Stimulated activated CD8-positive, alpha-beta memory T cell treated with anti-CD3 and anti-CD28 coated beads, Interleukin-4, amount 100 ng/mL, for 1 hour (primary cell): ENCODE data around the gene FYN.

Source experiments
- DNase-seq, 2 donors: peaks; one replicate each; pipeline ENCODE4 v3.0.0-alpha.2; 2020; ENCODE audit warnings: low read depth in 2 of 2, low spot score in 1 of 2

Gene FYN

DNA sequence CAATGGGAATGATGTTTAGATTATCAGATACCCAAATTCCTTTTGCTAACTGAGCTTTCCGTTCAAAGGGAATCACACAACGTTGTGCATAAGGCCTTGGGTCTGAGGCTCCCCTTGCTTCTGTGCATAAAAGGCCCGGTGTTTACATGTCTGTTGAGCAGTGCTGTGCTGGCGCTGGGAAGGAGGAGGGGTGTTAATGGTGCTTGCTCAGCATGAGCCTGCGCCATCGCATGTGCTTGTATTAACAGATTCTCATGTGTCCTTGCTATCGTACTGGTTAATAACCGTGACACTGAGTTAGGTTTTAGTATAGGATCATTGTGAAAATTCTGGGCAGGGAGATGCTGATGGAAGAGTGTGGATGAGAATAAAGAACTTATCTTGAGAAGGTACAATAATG is 205.3 kb downstream of the FYN start:
- DNase-seq, result no peak

DNA sequence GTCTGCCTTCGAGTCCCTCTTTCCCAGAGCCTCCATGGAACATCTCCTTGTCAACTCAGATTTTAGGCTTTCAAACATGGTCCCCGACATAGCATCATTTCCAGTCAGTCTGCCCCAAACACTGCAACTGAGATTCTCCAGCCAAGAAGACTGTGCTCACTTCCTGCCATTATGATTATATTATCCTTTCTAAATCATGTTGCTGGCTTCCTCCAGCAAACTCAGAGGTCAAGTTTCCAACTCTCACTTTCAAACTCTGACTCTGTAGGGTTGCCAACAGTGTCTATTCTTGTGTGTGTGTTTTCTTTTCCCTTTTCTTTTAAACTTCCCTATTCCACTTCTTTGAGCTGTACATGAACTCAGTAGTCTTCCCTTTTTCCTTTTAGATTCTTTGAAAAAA is 206.4 kb downstream of the FYN start:
- no peak for DNase-seq

DNA sequence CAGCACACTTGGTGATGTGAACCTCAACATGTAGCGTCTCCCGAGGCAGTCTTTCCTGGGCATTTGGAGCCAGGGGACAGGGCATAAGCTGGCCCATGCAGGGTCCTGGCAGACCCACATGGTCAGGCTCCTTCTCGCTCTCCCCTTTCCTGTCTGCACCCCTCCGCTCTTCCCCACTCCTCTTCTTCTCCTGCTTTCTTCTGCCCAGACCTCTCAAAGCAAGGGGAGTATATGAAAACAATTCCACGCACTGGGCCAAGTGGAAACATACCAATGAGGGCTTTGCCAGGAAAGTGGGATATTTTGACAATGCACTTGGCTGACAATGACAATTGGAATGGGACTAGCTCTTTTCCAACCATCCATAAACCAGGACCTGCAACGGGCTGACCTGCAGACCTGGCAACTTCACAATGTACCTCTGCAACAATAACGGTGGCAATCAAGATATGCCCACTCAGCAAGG is 208.7 kb downstream of the FYN start:
- no peak for DNase-seq

DNA sequence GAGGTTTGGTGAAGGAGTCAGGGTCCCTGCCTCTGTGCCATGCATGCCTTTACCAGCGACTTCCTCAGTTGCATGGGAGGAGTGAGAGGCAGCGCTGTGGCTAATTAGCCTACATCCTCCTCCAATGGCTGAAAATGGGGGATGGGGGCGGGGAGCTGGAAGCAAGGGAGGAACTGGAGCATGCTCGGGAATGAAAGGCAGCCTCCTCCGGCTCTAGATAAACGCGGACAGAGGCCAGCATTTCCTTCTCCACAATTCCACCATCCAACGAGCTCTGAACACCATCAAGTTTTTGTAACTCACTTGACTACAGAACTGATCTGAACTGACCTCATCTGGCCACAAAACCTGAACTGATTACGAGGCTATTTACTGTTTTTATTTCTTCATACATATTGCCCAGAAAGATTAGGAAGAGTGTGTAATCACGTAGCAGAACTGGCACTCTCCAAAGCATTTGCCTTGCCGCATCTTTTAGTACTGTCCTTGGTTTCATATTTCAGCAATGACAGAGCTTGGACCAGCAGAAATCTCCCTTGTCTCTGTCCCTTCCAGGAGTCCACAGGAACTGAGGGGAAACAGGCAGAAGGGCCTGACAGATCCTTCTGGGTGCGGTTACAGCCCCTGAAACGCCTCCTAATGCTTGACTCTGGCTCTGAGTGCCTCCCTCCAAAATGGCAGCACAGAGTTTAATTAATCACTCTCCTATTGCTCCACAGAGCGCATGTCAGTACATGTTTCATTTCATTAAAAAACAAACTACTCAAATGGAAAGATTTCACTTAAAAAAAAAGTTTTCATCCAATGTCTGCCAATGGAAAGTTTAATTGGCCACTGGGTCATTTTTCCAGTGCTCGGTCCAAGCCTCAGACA is 209.3 kb downstream of the FYN start:
- no peak for DNase-seq

DNA sequence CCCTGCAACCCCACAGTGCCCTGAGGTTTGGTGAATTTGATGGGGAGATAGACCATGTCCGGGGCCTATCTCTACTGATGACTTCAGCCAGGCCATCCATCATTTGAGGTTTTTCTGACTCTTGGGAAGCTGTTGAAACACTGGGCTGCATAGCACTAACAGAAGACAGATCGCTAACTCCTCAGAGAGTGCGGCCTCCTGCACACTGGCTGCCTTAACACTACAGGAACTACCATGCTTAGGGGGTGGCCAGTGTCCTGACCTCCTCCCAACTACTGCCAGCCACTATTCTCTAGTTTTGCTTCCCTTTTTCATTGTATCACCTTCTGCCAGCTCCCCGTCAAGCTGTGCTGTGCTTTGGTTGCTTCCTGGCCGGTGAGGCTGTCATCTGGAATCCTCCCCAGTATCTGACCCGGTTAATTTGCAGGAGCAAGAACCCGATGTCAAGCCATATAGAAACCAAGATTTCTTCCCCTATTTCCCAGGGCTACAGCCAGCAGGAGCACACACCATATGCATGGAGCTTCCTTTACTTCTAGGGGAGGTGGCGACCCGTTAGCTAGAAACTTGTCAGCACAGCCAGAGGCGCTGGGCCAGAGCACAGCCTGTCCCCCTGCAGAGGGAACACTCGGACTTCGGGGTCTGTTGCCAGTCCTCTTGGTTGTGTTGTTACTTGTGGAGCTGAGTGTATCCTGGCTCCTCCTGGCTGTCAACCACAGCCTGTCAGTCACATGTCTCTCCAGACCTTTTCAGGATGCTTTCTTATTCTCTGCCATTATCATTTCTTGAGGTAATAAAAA is 210.3 kb downstream of the FYN start:
- DNase-seq, result no peak

DNA sequence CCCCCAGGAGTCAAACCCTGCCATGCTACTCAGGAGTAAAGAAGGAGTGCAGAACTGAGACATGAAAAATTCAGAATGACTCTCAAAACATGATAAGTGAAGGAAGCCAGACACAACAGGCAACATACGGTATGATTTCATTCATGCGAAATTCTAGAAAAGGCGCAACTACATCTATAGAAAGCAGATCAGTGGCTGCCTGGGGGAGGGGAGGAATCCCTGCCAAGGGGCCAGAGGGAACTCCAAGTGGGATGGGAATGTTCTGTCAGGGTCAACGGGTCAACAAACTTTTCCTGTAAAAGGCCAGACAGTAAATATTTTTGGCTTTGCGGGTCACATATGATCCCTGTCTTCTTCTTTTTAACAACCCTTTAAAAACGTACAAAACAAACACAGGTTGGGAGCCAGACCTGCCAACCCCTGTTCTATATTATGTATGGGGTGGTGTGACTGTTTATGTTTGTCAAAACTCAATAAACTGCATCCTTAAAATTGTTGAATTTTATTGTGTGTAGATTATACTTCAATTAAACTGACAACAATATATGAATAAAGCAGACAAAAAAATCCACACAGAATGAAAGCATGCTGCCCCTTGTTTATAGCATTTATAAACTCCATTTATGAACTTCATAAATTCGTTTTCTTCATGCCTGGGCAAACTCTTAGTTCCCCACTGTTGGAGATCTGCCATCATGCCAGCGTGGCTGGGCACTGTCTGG is 211.0 kb downstream of the FYN start:
- DNase-seq, result no peak

DNA sequence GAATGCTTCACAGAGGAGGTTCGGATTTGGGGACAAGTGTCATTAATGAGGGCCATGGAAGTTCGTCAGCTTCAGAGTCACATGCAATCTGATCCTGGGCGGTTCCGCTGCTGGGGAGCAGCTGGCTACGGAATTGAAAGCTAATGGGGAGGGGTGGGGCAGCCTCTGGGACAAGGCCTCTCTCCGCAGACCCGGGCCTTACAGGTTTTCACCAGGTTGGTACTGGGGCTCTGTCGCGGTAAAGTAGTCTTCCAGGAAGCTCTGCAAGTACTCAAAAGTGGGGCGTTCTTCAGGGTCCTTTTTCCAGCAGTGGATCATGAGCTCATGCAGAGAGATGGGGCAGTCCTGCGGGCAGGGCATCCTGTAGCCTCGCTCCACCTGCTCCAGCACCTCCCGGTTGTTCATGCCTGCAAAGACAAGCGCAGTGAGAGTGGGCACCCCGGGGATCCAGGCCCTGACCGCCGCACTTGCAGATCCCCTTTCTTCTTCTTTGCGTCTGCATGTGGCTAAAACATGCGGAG is 211.7 kb downstream of the FYN start:
- no peak for DNase-seq

DNA sequence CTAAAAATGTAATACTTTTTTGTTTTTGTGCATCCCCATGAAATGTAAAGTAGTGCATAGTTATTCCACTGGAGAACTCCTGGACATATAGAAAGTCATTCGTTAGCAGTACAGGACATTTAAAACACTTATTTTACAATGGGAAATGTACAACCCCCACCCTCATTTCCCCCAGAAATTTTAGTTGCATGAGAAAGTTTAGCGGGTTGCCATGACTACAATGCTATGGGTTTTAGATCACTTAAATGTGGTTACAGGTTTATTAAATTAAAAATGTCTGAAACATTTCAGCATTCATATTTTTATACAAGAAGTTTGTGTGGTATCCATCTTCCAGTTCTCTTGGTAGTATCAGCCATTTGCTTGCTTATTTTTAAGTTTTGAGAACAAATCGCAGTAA is 212.7 kb downstream of the FYN start:
- DNase-seq, result no peak

DNA sequence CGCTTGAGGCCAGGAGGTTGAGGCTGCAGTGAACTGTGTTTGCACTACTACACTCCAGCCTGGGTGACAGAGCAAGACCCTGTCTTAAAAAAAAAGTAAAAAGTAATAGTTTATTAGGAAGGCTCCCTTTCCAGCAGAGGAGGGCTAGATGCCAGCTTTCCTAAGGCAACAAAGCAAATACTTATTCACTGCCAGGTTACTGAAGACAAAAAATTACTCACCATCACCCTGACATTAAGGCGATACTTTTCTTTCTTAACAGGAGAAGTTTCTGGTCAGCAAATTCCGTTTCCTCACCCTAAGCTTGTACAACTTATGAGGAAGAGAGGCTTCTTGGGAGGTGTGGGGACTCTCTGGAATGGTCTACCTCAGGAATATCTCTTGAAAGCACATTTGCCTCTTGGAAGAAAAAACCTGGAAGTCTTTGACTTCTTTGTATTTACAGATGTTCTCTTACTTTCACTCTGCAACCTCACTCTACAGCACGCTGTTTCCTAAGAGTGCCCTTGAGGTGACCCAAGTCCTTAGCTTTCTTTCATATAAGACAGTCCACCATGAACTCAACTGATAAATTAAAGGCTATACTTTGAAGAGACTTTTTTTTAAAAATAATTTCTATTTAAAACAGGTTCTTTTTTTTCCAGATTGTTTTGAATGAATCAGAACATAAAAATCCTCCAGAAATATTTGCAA is 214.6 kb downstream of the FYN start:
- no peak for DNase-seq

DNA sequence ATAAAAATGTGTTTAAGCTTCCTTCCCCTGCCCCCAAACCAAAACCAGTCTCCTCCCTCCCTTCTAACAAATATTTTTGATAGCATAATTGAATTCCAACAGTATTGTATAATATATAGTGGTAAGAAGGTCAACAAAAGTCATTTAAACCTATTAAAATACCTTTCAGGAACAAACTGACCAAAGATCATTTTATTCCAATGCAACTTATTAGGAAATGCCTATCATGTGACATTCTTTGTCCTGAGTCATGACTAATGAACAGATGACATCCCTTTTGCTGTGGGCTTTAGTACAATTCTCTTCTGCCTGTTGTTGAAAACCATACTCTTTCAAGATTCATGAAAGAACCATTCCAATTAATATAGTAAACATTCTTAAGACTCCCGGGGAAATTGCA is 216.1 kb downstream of the FYN start:
- DNase-seq, result no peak

DNA sequence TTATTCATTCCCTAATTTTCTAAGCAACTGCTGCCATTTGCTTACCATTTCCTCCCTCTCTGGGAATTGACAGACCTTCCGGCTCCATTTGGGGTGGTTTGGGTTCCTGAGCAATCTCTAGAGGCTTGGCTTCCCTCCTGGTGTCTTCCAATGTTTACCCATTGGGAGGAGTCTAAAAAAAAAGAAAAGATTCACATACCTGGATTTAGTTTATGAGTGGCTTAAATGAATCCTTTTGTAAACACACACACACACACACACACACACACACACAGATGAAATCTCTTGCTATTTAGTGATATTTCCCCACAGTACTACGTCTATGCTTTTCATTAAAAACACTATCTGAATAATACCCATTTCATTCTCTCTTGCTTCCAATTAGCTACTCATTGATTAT is 219.3 kb downstream of the FYN start:
- no peak for DNase-seq

DNA sequence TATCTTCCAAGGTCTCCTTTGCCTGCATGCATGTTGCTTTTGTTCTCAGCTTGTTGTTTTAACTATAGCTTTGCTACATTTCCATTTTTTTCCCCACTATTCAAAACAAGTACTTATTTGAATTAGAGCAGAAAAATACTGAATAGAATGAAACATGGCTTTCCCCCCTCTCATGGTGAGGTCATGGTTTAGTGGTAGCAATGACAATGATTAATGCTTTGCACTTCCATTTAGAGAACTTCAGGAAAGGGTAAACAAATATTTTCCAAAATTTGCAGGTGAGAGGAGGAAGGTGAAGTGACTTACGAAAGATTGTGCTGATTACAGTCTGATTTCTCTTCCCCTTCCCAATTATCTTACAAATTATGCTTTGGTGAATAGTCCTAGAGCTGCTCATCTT is 219.8 kb downstream of the FYN start:
- DNase-seq, result no peak

DNA sequence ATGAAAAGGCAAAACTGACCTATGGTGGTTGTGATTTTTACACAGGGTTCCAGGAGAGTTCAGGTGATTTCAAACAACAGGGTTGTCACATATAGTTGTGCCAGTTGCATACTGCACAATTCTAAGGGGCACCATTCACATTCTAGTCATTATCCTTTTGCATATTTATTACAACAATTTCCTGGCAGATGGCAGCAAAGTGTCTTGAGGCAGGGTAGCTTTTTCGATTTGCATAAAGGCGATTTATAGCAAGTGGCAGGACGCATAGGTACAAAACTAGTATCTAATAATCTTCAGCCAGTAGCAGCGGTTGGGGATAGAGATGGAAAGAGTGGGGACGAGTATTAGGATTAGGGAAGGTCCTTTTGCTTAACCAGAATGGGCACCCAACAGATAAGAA is 221.1 kb downstream of the FYN start:
- DNase-seq, result no peak

DNA sequence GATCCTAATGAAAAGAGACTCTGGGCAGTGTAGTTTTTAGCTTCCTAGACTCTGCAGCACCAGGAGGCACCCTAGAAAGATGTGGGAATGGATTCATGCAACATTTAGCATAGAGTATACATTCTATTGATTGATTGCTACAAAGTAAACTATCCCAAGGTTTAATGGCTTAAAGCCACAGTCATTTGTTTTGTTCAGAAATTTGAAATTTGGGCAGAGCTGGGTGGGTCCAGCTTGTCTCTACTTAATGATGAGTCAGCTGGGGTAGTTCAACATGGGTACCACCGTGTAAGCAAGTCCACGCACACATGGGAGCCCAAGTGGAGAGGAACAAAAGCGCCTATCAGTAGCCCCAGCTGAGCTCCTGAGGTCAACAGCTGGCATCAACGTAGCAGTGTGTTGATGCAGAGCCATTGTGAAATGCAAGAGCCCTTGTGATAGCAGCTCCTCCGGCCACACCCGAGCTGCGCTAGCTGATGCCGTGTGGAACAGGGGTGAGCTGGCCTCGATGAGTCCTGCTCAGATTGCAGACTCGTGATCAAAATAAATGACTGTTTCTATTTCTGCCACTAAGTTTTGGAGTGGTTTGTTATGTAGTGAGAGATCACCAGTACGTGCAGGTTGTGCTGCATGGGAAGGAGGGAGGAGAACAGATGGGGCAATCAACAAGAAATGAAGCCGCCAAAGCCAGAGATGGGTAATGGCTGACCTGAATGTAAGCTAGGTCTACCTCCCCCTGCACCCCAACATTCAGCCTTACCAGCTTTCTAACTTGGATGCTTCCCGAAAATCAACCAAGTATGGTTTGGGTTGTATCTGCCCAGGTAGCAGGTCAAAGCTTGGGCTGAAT is 221.8 kb downstream of the FYN start:
- no peak for DNase-seq

DNA sequence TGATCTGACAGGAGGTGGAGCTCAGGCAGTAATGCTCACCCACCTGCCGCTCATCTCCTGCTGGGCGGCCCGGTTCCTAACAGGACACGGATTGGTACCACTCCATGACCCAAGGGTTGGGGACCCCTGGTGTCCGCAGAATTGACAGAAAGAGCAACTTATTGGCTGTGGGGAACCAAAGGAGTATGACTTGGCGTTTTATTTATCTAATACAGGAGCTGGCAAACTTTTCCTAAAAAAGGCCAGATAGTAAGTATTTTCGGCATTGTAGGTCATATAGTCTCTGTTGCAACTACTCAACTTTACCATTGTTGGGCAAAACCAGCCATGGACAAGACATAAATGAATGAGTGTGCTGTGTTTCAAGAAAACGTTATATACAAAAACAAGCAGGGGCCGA is 223.2 kb downstream of the FYN start:
- DNase-seq, result no peak

DNA sequence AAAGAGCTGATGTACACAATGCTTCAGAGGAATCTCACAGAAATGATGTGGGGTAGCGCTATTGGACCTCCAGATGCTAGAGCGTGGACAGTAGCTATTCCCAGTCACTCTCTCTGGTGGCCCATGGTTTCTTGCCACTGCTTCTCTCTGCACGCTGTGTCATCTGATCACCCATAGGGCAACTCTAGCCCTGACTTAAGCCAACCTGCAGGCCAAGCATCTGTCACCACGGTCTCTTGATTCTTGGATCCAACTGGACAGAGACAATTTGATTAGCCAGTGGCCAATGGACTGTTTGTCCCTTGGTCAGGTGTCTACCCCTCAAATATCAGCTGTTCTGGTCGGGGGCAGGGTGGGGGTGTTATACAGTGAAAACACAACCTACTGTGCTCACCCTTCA is 225.2 kb downstream of the FYN start:
- no peak for DNase-seq

DNA sequence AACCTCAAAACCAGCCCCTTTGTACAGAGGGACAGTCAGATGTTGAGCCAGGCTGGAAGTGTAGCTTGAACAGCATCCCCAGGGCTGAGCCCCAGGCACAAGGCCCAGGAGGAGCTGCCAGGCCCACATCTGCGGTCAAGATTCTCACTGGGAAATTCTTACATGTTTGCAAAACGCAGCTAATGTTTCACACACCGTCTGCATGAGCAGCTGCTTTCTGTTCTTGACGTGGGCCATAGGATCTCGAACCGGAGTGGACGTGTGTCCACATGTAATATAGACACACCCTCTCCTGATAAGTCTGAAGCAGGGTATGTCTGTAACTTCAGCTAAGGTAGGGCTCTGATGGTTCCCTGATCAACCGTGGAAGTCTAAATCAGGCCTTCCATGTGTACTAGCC is 226.3 kb downstream of the FYN start:
- no peak for DNase-seq

DNA sequence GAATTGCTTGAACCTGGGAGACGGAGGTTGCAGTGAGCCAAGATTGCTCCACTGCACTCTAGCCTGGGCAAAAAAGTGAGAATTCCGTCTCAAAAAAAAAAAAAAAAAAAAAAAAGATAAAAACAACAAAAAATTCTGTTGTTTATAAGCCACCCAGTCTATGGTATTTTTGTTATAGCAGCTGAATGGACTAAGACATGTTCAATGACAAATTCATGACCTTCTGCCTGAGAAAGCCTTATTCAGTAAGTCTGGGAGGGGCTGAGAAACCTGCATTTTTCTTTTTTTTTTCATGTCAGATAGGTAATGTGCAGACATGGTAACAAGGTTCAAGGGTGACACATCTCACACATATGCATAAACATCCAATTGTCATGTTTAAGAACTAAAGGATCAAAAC is 227.2 kb downstream of the FYN start:
- DNase-seq, result no peak

DNA sequence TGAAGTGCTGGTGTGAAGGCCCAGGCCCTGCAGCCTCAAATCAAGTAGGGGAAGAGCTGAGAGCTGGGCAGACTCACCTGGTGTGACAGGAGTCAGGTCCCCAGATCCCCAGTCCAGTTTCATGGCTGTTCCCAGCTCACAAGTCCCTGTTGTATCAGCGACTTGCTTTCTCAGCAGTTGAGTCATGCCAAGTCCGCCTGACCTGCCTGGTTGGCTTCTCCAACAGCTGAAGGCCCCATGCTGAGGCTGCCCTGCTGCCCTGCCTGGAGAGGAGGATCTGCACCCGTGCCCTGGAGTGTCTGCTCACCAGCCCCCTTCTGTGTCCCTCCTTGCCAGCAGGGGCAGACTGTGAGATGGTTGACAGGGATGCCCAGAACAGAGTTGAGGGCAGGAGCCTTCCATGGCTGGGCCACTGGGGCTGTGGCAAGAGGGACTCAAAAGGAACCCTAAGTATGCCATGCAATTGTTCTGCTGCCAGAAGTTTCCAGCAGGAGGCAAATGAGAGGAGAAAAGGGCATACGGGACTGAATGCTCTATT is 228.3 kb downstream of the FYN start:
- no peak for DNase-seq
